COR-L47 (cell line): ENCODE measurements around the gene AAMDC.

Experiments
- DNase-seq: peaks from one replicate; lab custom pipeline; 2025; lab: John Stamatoyannopoulos, UW

Gene AAMDC

DNA sequence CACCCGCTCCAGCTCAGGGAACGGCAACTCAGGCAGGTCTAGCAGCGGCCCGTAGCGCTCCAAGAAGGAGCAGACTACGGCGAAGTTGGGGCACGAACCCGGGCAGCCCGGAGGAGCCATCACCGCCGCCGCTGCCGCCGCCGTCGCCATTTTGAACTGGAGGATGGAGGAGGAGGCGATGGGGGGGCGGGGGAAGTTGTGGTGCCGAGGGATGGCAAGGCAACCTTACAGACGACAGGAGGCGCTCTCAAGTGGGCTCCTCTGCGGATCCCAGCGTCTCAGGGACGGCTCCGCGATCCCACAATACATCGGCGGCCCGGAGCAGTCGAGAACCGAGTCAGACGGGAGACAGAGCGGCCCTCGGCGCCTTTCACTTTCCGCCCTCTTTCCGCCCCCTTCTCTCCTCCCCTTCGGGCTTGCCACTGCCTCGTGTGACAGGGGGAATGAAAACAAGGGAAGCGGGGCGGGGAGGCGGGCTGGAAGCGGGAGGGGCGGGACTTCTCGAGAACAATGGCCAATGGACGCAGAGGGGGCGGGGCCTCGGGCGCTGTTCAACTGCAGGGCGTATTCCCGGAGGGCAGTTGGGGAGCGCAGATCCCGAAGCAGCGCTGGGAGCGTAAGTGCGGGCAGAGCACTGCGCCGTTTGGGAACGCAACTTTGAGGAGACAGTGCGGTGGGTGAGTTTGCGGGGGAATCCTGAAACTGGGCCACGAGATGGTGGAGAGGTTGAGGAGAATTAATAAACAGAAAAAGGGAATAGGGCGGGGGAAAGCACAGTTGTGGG is at the start of gene AAMDC, which contains the start of gene RSF1:
AAMDC (plus strand) TSS at position 580 of the 784 bp plus-strand sequence. CDS start 21,353 bp downstream, outside the sequence.
RSF1 (minus strand) TSS at position 158 of the 784 bp plus-strand sequence; CDS start at position 150, 8 bp downstream.
- peak; percentile 97 for DNase-seq

DNA sequence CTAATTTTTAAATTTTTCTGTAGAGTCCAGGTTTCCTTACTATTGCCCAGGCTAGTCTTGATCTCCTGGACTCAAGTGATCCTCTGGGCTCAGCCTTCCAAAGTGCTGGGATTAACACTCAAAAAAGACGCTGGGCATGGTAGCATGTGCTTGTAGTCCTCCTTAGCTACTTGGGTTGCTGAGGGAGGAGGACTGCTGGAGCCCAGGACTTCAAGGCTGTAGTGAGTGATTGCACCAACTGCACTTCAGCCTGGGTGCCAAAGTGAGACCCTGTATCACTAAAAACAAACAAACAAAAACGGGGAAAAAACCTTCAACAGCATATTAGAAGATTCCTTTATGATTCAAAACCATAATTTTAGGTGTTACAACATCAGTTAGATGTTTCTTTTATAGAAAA is 45.0 kb upstream of the AAMDC start:
- DNase-seq, result no peak

DNA sequence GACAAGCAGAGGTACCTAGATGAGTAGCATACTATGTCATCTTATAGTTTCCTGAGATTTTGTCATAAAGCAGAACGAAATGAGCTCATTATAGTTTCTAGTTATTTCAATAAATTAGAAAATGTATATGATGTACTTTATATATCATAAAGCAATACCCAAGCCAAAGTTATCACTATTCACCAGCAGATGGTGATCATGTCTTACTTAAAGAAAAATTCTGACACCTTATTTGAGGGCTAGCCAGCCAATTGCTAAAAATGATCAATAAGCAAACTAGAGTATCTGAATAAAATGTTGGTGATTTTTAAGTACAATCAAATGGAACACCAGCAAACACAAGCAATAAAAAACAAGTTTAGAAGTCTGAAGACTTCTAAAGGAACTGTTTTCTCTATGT is 44.5 kb upstream of the AAMDC start:
- no peak for DNase-seq

DNA sequence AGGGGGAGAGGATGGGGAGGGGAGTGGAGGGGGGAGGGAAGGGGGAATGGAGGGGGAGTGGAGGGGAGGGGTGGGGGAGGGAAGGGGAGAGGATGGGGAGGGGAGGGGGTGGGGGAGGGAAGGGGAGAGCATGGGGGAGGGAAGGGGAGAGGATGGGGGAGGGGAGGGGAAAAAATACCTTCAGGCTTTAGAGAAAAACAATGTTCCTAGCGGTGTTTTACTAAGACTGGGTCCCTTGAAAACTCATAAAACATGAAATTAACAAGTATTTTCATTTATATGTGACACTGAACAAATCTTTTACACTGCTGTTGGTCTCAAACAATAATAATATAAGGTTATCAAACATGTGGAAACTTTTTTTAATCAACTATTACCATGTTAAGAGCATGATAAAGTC is 42.8 kb upstream of the AAMDC start:
- no peak for DNase-seq

DNA sequence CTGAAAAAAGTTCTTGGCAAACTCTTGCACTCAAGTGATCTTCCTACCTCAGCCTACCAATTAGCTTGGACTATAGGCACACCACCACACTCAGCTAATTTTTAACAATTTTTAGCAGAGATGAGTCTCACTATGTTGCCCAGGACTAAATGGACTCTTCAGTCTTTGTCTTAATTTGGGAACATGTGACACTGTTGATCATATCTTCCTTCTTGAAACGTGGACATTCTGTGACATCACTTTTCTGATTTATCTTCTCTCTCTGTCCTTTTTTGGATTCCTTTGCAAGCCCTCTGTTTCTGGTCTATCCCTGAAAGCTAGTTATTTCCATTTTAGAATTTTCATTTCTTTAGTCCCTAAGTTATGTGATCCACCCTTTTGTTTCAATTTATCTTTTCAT is 42.4 kb upstream of the AAMDC start:
- DNase-seq, result no peak

DNA sequence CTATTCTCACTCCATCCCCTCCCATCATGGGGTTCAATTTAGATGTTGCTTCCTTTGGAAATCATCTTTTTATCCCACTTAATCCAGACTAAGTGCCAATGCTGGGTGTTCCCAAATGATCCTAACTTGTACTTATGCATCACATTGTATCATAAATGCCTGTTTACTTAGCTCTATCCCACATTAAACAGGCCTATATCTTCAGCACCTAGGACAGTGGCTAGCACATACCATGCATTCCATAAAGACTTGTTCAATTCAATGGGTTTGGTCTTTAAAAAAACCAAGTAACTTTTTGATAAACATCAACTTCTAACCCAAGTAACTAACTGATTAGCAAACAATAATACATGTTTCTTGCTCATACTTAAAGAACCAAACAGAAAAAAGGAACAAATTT is 41.0 kb upstream of the AAMDC start:
- no peak for DNase-seq

DNA sequence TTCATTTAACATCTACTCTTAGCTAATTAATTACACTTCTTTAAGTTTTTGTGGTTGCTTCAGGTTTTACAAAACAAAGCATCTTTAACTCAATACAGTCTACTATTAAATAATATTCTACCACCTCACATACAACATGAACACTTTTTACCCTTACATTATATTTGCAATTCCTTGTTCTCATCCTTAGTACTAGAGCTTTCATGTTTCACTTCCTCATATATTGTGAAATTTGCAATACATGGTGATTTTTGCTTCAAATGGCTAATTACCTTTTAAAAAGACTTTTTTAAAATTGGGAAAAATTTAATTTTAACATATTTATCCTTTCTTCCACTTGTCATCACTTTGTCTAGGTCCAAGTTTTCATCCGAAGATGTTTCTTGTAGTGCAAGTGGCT is 37.9 kb upstream of the AAMDC start:
- no peak for DNase-seq

DNA sequence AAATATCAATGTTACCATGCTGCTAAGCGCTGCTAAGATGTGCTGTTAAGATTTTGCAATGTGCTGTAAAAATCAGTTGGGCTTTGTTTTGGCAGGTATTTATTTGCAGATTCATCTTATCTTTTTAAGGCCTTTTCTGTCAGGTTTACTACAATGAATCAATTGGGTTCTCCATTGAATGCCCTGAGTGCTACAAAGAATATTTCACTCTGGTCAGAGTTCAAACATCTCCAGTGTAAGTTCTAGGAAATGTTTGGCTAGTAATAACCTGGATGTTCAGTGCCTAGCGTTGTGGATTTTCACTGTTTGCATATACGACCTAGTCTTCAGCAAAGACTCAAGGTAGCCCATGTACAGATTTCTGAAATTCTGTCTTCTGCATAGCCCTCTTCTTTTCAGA is 36.4 kb upstream of the AAMDC start:
- no peak for DNase-seq

DNA sequence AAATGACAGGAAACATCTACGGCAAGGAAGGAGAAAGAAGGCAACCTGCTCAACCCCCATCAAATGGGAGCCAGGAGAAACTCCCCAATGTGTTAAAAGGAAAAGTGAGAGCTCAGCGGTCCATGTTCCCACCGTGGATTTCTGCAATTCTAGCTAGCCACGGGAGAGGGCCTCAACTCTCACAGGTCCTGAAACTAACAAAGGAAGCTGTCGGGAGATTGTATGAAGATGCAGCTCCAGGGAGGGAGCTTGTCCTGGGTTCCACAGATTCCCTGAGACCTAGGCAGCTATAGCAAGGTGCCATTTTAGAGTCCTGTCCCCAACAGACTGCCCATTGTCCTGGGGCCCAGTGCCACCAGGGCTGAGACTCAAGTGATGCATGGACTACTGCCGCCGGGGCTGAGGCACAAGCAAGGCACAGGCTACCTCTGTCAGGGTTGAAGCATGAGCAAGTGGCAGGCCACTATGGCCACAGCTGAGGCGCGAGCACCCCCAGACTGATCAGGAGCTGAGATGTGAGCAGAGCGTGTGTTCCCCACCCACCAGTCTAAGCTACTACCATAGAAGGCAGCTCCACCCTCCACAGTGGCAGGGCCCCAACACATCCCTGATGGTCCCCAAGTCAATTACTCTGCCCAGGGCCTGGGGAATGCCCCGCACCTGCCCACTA is 31.7 kb upstream of the AAMDC start:
- no peak for DNase-seq

DNA sequence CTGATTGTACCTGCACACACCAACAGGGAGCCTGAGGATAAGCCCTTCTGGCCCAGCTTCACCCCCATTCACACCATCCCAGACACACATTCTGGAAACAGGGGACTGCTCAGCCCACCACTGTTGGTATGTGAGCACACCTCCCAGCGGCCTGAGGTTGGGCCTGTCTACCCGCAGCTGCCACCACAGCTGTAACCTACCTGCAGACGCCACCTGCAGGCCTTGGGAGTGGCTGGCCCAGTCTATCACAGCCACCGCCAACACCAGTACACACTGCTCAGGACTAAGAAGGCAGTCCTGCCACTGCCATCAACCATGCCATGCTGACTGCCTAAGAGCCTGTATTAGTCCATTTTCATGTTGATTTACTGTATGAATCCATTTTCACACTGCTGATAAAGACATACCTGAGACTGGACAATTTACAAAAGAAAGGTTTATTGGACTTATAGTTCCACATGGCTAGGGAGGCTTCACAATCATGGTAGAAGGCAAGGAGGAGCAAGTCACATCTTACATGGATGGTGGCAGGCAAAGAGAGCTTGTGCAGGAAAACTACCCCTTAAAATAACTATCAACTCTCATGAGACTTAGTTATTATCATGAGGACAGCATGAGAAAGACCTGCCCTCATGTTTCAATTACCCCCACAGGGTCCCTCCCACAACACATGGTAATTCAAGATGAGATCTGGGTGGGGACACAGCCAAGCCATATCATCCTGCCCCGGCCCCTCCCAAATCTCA is 31.0 kb upstream of the AAMDC start:
- DNase-seq, result no peak

DNA sequence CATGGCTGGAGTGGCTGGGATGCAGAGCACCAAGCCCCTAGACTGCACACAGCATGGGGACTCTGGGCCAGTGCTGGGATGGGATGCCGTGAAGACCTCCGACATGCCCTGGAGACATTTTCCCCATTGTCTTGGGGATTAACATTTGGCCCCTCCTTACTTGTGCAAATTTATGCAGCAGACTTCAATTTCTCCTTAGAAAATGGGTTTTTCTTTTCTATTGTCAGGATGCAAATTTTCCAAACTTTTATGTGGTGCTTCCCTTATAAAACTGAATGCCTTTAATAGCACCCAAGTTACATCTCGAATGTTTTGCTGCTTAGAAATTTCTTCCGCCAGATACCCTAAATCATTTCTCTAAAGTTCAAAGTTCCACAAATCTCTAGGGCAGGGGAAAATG is 29.6 kb upstream of the AAMDC start:
- no peak for DNase-seq

DNA sequence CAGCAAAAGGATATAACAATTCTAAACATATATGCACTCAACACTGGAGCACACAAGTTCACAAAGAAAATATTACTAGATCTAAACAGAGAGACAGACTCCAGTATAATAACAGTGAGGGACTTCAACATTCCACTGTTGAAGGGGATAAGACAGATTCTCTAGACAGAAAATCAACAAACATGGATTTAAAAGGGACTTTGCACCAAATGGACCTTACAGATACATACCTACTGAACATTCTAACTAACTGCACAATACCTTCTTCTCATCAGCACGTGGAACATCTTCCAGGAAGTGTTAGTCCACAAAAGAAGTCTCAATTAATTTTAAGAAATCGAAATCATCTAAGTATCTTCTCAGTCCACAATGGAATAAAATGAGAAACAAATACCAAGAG is 27.0 kb upstream of the AAMDC start:
- DNase-seq, result no peak

DNA sequence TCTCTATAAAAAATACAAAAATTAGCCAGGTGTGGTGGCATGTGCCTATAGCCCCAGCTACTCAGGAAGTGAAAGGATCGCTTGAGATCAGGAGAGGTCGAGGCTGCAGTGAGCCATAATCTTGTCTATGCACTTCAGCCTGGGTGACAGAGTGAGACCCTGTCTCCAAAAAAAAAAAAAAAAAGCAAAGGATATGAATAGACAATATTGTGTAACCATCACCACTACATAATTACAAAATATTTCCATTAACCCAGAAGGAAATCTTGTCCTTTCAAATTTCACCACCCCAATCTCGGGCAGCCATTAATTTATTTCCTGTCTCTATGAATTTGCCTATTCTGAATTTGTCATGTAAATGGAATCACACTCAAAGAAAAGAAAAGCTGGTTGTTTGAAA is 21.6 kb upstream of the AAMDC start:
- DNase-seq, result no peak

DNA sequence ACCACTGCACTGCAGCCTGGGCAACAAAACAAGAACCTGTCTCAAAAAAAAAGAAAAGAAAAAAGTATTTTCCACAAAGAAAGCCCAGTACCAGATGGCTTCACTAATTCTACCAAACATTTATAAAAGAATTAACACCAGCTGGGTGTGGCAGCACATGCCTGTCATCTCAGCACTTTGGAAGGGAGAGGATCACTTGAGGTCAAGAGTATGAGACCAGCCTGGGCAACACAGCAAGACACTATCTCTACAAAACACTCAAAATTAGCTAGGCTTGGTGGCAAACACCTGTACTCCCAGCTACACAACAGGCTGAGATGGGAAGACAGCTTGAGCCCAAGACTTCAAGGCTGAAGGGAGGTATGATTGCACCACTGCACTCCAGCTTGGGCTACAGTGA is 20.5 kb upstream of the AAMDC start:
- DNase-seq, result no peak

DNA sequence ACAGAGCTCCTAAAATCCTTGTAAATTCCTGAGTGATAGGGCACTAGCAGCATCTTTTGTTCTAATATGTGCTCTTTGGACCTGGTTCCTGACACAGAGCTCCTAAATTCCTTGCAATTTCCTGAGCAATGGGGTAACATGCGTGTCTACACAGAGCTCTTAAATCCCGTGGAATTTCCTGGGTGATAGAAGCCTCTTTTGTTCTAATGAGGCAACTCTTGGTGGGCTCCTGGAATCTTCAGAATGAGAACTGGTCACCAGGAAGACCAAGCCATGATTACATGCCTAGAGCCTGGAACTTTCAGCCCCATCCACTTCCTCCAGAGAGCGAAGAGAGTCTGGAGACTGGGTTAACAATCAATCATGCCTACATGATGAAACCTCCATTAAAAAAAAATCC is 19.5 kb upstream of the AAMDC start:
- DNase-seq, result no peak

DNA sequence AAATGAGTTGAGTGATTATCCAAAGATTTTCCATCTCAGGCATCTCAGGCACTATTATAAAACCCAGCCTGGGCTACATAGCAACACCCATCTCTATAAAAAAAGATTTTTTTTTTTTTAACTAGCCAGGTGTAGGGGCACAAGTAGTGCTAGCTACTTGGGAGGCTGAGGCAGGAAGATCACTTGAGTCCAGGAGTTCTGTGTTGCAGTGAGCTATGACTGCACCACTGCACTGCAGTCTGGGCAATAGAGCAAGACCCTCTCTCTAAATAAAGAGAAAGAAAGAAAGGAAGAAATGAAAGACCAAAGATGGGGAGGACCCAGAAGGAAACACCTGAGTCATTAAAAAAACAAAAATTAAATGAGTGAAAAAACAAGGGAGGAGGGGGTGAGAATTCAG is 14.5 kb upstream of the AAMDC start:
- DNase-seq, result no peak

DNA sequence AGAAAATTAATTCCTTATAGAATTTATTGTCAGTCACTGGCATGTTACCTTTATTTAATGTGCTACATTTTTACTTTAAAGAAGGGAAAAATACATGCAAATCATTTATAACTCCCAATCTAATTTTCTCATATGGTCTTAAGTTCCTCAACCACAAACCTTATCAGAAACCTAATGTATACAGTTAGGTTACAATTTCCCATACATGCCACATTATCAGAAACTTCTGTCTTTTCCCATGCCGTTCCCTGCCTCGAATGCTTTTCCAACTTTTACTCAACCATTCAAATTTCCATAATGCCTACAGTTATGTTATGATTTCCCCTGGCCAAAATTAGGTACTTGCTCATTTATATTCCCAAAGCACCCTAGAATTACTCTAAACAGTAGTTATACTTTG is 14.0 kb upstream of the AAMDC start:
- no peak for DNase-seq

DNA sequence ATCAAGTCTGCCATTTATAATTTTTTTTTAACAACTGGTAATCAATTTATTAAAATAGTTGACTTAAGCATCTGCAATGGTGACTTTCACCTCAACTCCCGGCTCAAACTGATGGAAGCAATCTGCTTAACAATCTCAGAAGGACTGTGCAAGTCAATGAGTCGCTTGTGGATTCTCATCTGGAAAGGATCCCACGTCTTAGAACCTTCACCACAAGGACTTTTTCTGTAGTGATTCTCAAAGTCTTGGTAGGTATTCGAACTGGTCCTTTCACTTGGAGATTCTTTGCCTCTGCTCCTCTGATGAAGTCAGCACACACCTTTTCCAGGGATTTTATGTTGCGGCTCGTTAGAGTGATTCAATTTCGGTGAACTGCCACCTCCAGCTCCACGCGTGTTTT is 7.7 kb upstream of the AAMDC start:
- DNase-seq, result no peak

DNA sequence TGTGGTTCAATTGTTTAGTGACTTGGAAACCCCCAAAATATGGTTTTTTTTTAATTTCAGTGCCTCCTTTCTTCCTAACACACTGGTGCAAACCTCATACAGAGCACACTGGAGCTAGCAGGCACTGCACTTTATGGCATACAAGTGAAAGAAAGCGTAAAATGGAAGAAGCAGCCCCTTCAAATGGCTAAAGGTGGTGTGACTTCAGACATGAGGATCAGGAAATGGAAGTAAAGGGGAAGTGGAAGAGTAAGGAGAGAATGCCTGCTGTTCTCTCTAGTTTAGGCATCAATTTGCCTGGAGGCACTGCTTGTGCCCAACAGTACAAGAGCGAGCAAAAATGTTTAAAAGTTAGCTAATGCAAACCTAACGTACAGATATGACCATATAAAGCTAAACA is 6.1 kb upstream of the AAMDC start:
- no peak for DNase-seq

DNA sequence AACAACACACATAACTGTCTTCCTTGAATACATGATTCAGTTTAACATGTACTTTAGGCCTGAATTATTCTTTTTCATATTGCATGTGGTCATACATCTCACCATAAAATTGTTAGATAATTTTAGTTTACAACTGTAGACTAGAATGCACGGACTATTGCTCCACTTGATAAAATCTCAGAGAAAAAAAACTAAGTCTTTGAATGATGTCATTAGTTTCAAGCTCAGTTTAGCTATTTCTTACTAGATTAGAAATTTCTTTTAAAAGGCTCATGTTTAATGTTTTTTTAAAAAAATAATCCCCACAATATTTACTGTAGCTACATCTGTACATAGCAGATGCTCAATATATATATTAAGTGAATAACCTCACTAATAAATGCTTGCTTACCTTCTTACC is 5.5 kb upstream of the AAMDC start:
- DNase-seq, result no peak

DNA sequence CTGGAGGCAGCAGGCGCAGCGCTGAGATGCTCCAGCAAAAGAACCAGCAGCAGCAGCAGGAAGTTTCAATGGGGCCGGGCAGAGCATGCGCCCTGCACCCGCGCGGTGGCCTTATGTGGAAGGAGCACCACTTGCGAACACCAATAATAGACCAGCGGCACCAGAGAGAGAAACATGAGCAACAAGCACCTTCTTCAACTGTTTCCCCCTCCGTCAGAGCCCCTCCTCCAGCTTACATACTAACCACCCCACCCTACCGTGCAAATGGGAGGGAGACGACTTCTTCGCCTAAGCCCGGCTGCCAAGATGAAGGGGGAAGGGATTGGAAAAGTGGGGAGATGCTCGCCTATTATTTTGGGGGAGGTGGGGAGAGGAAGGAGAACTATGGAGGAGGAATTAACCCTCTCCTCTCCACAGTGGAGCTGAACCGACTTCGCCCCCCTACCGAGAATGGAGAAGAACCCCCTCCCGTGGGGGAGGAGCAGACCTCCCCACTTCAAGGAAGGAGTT is 1.5 kb upstream of the AAMDC start:
- peak; percentile 71 for DNase-seq

DNA sequence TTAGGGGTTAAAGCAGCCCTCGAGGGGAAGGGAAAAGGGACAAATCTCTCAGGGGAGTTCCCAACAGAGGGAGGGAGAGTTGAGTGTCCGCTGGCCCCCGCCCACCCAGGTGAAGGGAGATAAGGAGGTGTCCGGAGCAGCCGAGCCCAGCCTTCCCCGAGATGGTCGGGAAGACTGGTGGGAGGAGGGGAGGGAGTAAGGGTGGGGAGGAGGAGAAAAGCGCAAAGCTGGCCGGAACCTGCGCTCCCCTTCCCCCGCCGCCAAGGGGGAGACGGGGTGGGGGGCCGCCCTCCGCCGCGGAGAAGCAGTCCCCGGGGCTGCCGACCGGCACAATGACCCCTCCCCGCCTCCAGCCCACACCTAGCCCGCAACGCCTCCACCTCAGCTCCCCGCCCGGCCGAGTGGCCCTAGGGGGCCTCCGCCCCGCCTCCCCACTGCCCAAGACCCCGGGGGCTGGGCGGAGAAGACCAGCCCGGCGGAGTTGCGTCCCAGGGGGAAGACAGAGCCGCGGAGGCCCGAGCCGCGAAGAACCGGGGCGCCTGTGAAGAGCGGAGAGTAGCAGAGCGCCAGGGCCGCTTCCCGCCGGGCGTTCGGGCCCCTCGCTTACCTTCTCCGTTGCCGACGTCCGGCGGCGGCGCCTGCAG is 901 bp upstream of the AAMDC start:
- DNase-seq, result peak; percentile 39
